22Rv1 (cell line): Measurements from ENCODE around the gene FSIP1.

ENCODE experiments used
- H3K27ac ChIP-seq: fragments of 450-650 bp; 2 replicates; pipeline ENCODE4 v1.5.1; 2017
- CTCF ChIP-seq: fragments of 450-650 bp; IDR thresholded peaks from 2 replicates; pipeline ENCODE4 v1.5.1; 2017; ENCODE audit warnings: mild to moderate bottlenecking
- ZFX ChIP-seq: fragments of 450-650 bp; IDR thresholded peaks from 2 replicates; pipeline ENCODE4 v1.6.1; 2017; ENCODE audit warnings: antibody characterized with exemption, borderline replicate concordance

FSIP1 gene

GRCh38 chr15:39687965-39688364, 94.7 kb downstream of the FSIP1 start:
- TF ChIP-seq ZFX (no peak), CTCF (no peak)

GRCh38 chr15:39685999-39686613, 96.5 kb downstream of the FSIP1 start:
- TF ChIP-seq CTCF (peak; percentile 84), ZFX (no peak)
- no peak overlapping the region for H3K27ac ChIP-seq

More at GRCh38 chr15:39687965-39688364, 94.7 kb downstream of the FSIP1 start:
- H3K27ac ChIP-seq = no peak overlapping the region

- no peak overlapping the region for H3K27ac ChIP-seq
- TF ChIP-seq CTCF = no peak
- TF ChIP-seq ZFX = no peak
Measured at GRCh38 chr15:39685367-39685766, 97.3 kb downstream of the FSIP1 start.

- H3K27ac ChIP-seq = no peak overlapping the region
- TF ChIP-seq ZFX = no peak
Measured at GRCh38 chr15:39684233-39684632, 98.4 kb downstream of the FSIP1 start.

GRCh38 chr15:39682366-39682765, 100.3 kb downstream of the FSIP1 start:
- no peak for TF ChIP-seq ZFX
- TF ChIP-seq CTCF = no peak
- H3K27ac ChIP-seq = no peak overlapping the region

GRCh38 chr15:39680868-39681267, 101.8 kb downstream of the FSIP1 start:
- TF ChIP-seq CTCF (no peak), ZFX (no peak)
- no peak overlapping the region for H3K27ac ChIP-seq

GRCh38 chr15:39672666-39673065, 110.0 kb downstream of the FSIP1 start:
- TF ChIP-seq CTCF (no peak), ZFX (no peak)
- no peak overlapping the region for H3K27ac ChIP-seq

GRCh38 chr15:39672184-39672583, 110.5 kb downstream of the FSIP1 start:
- TF ChIP-seq CTCF (no peak), ZFX (no peak)

More at GRCh38 chr15:39672184-39672583, 110.5 kb downstream of the FSIP1 start:
- H3K27ac ChIP-seq = no peak overlapping the region
